Measurements from ENCODE around the gene CNGB1.

CNGB1 gene

GRCh38 chr16:57960310-57960709 is 10.6 kb downstream of the CNGB1 start:
- 89% methylated on average over 7 of the region's 10 CpGs for WGBS (ENCODE audit: insufficient coverage)
- no peak for DNase-seq
- no peaks in the 10 kb centered on the region for H3K36me3 ChIP-seq (ENCODE audit: control insufficient read depth in 4 of 4, insufficient read depth in 4 of 4, low read length in 3 of 4)
- no peak overlapping the region for H3K27ac ChIP-seq (ENCODE audit: insufficient read depth in 1 of 2, low read depth in 1 of 2, low read length in 2 of 2, poor library complexity in 1 of 2, severe bottlenecking in 2 of 2)
- H3K4me1 ChIP-seq (ENCODE audit: control extremely low read depth in 1 of 4, control insufficient read depth in 4 of 4, insufficient read depth in 4 of 4, low read length in 3 of 4), result no peaks in the 10 kb centered on the region
- ChIA-PET CTCF (interaction anchor here (1.1 kb wide), 1 partner anchor 17 kb away, joined by 3 read pairs; no protein-coding TSS in a partner anchor), POLR2A (interaction anchor here (0.5 kb wide), 1 partner anchor 39 kb away, joined by 4 read pairs; no protein-coding TSS in a partner anchor)
- H3K9me3 ChIP-seq (ENCODE audit: control extremely low read depth in 1 of 5, control insufficient read depth in 4 of 5, insufficient read depth in 2 of 5, low read depth in 1 of 5, low read length in 4 of 5), result no peaks in the 10 kb centered on the region
- no peaks in the 10 kb centered on the region for H3K27me3 ChIP-seq (replicated peaks in 2 of 5; ENCODE audit: control insufficient read depth in 4 of 5, insufficient read depth in 5 of 5, low read length in 4 of 5)
- H3K4me3 ChIP-seq (ENCODE audit: control insufficient read depth in 1 of 7, extremely low read depth in 1 of 7, insufficient read depth in 4 of 7, low read depth in 2 of 7, low read length in 6 of 7), result no peak overlapping the region

- 97% methylated on average over 7 of the region's 11 CpGs for WGBS (ENCODE audit: insufficient coverage)
- CTCF ChIA-PET, result interaction anchor here (1.1 kb wide), 1 partner anchor 17 kb away, joined by 3 read pairs; no protein-coding TSS in a partner anchor
- POLR2A ChIA-PET, result interaction anchor here (0.5 kb wide), 1 partner anchor 39 kb away, joined by 4 read pairs; no protein-coding TSS in a partner anchor
Measured at GRCh38 chr16:57959804-57960203, 11.1 kb downstream of the CNGB1 start.

GRCh38 chr16:57959121-57959520 is 11.8 kb downstream of the CNGB1 start:
- Histone ChIP-seq H3K36me3 (ENCODE audit: control insufficient read depth in 4 of 4, insufficient read depth in 4 of 4, low read length in 3 of 4) (no peaks in the 10 kb centered on the region), H3K27ac (ENCODE audit: insufficient read depth in 1 of 2, low read depth in 1 of 2, low read length in 2 of 2, poor library complexity in 1 of 2, severe bottlenecking in 2 of 2) (no peak overlapping the region), H3K27me3 (replicated peaks in 2 of 5; ENCODE audit: control insufficient read depth in 4 of 5, insufficient read depth in 5 of 5, low read length in 4 of 5) (no peaks in the 10 kb centered on the region), H3K9me3 (ENCODE audit: control extremely low read depth in 1 of 5, control insufficient read depth in 4 of 5, insufficient read depth in 2 of 5, low read depth in 1 of 5, low read length in 4 of 5) (no peaks in the 10 kb centered on the region), H3K4me1 (ENCODE audit: control extremely low read depth in 1 of 4, control insufficient read depth in 4 of 4, insufficient read depth in 4 of 4, low read length in 3 of 4) (no peaks in the 10 kb centered on the region), H3K4me3 (ENCODE audit: control insufficient read depth in 1 of 7, extremely low read depth in 1 of 7, insufficient read depth in 4 of 7, low read depth in 2 of 7, low read length in 6 of 7) (no peak overlapping the region)
- ChIA-PET CTCF (no interaction called here), POLR2A (no interaction called here)
- no peak for DNase-seq
- WGBS (ENCODE audit: insufficient coverage), result 65% methylated on average over 6 of the region's 8 CpGs

More at GRCh38 chr16:57959804-57960203, 11.1 kb downstream of the CNGB1 start:
- Histone ChIP-seq H3K9me3 (ENCODE audit: control extremely low read depth in 1 of 5, control insufficient read depth in 4 of 5, insufficient read depth in 2 of 5, low read depth in 1 of 5, low read length in 4 of 5) (no peaks in the 10 kb centered on the region), H3K36me3 (ENCODE audit: control insufficient read depth in 4 of 4, insufficient read depth in 4 of 4, low read length in 3 of 4) (no peaks in the 10 kb centered on the region), H3K27ac (ENCODE audit: insufficient read depth in 1 of 2, low read depth in 1 of 2, low read length in 2 of 2, poor library complexity in 1 of 2, severe bottlenecking in 2 of 2) (no peak overlapping the region), H3K4me1 (ENCODE audit: control extremely low read depth in 1 of 4, control insufficient read depth in 4 of 4, insufficient read depth in 4 of 4, low read length in 3 of 4) (no peaks in the 10 kb centered on the region), H3K4me3 (ENCODE audit: control insufficient read depth in 1 of 7, extremely low read depth in 1 of 7, insufficient read depth in 4 of 7, low read depth in 2 of 7, low read length in 6 of 7) (no peak overlapping the region), H3K27me3 (replicated peaks in 2 of 5; ENCODE audit: control insufficient read depth in 4 of 5, insufficient read depth in 5 of 5, low read length in 4 of 5) (no peaks in the 10 kb centered on the region)
- DNase-seq, result no peak

GRCh38 chr16:57958544-57958943 is 12.4 kb downstream of the CNGB1 start:
- ChIA-PET POLR2A (no interaction called here), CTCF (no interaction called here)
- DNase-seq, result no peak
- H3K9me3 ChIP-seq (ENCODE audit: control extremely low read depth in 1 of 5, control insufficient read depth in 4 of 5, insufficient read depth in 2 of 5, low read depth in 1 of 5, low read length in 4 of 5), result no peaks in the 10 kb centered on the region
- H3K27ac ChIP-seq (ENCODE audit: insufficient read depth in 1 of 2, low read depth in 1 of 2, low read length in 2 of 2, poor library complexity in 1 of 2, severe bottlenecking in 2 of 2), result no peak overlapping the region
- WGBS (ENCODE audit: insufficient coverage), result 98% methylated on average over 5 of the region's 6 CpGs
- no peaks in the 10 kb centered on the region for H3K27me3 ChIP-seq (replicated peaks in 2 of 5; ENCODE audit: control insufficient read depth in 4 of 5, insufficient read depth in 5 of 5, low read length in 4 of 5)
- no peaks in the 10 kb centered on the region for H3K36me3 ChIP-seq (ENCODE audit: control insufficient read depth in 4 of 4, insufficient read depth in 4 of 4, low read length in 3 of 4)
- no peaks in the 10 kb centered on the region for H3K4me1 ChIP-seq (ENCODE audit: control extremely low read depth in 1 of 4, control insufficient read depth in 4 of 4, insufficient read depth in 4 of 4, low read length in 3 of 4)
- H3K4me3 ChIP-seq (ENCODE audit: control insufficient read depth in 1 of 7, extremely low read depth in 1 of 7, insufficient read depth in 4 of 7, low read depth in 2 of 7, low read length in 6 of 7), result no peak overlapping the region

GRCh38 chr16:57957673-57958392 is 13.1 kb downstream of the CNGB1 start:
- no peaks in the 10 kb centered on the region for H3K27me3 ChIP-seq (replicated peaks in 2 of 5; ENCODE audit: control insufficient read depth in 4 of 5, insufficient read depth in 5 of 5, low read length in 4 of 5)
- ChIA-PET CTCF (no interaction called here), POLR2A (interaction anchor here (0.6 kb wide), 1 partner anchor 55 kb away, joined by 3 read pairs; no protein-coding TSS in a partner anchor)
- no peak overlapping the region for H3K4me3 ChIP-seq (ENCODE audit: control insufficient read depth in 1 of 7, extremely low read depth in 1 of 7, insufficient read depth in 4 of 7, low read depth in 2 of 7, low read length in 6 of 7)
- WGBS (ENCODE audit: insufficient coverage), result 92% methylated on average over 4 of the region's 8 CpGs
- H3K9me3 ChIP-seq (ENCODE audit: control extremely low read depth in 1 of 5, control insufficient read depth in 4 of 5, insufficient read depth in 2 of 5, low read depth in 1 of 5, low read length in 4 of 5), result no peaks in the 10 kb centered on the region
- H3K4me1 ChIP-seq (ENCODE audit: control extremely low read depth in 1 of 4, control insufficient read depth in 4 of 4, insufficient read depth in 4 of 4, low read length in 3 of 4), result no peaks in the 10 kb centered on the region
- no peak for DNase-seq
- H3K36me3 ChIP-seq (ENCODE audit: control insufficient read depth in 4 of 4, insufficient read depth in 4 of 4, low read length in 3 of 4), result no peaks in the 10 kb centered on the region
- no peak overlapping the region for H3K27ac ChIP-seq (ENCODE audit: insufficient read depth in 1 of 2, low read depth in 1 of 2, low read length in 2 of 2, poor library complexity in 1 of 2, severe bottlenecking in 2 of 2)

GRCh38 chr16:57956924-57957672 is 13.8 kb downstream of the CNGB1 start:
- Histone ChIP-seq H3K9me3 (ENCODE audit: control extremely low read depth in 1 of 5, control insufficient read depth in 4 of 5, insufficient read depth in 2 of 5, low read depth in 1 of 5, low read length in 4 of 5) (no peaks in the 10 kb centered on the region), H3K27ac (ENCODE audit: insufficient read depth in 1 of 2, low read depth in 1 of 2, low read length in 2 of 2, poor library complexity in 1 of 2, severe bottlenecking in 2 of 2) (no peak overlapping the region), H3K27me3 (replicated peaks in 2 of 5; ENCODE audit: control insufficient read depth in 4 of 5, insufficient read depth in 5 of 5, low read length in 4 of 5) (no peaks in the 10 kb centered on the region), H3K36me3 (ENCODE audit: control insufficient read depth in 4 of 4, insufficient read depth in 4 of 4, low read length in 3 of 4) (no peaks in the 10 kb centered on the region), H3K4me1 (ENCODE audit: control extremely low read depth in 1 of 4, control insufficient read depth in 4 of 4, insufficient read depth in 4 of 4, low read length in 3 of 4) (no peaks in the 10 kb centered on the region), H3K4me3 (ENCODE audit: control insufficient read depth in 1 of 7, extremely low read depth in 1 of 7, insufficient read depth in 4 of 7, low read depth in 2 of 7, low read length in 6 of 7) (no peak overlapping the region)
- WGBS (ENCODE audit: insufficient coverage), result 82% methylated on average over 3 of the region's 8 CpGs
- ChIA-PET CTCF (interaction anchor here (0.6 to 2.1 kb wide), 3 partner anchors 12 to 164 kb away, joined by 3 to 7 read pairs (median 5); no protein-coding TSS in a partner anchor), POLR2A (interaction anchor here (0.6 kb wide), 1 partner anchor 54 kb away, joined by 3 read pairs; no protein-coding TSS in a partner anchor)
- no peak for DNase-seq
